SK-N-SH (cell line): ENCODE measurements around the gene NR5A1. TPM values are rescaled to one million over a fixed set of nuclear protein-coding genes. Genes with fewer than 3 reads are reported as not detected.
A peak's percentile ranks its signal among the peaks of the same experiment; 100 is the strongest.

ENCODE experiments used
- CTCF ChIA-PET: fragments of 300-600, 350-600 bp; formaldehyde crosslinking; extraction: SDS; loops from one replicate; lab custom pipeline; 2021; lab: Yijun Ruan, JAX
- POLR2A ChIA-PET: fragments of 350-600 bp; sonication (Branson Sonifier 250); formaldehyde crosslinking; extraction: SDS; loops from one replicate; lab custom pipeline; 2020; ENCODE audit warnings: antibody characterized with exemption, inconsistent platforms; lab: Yijun Ruan, JAX
- DNase-seq: peaks from one replicate; pipeline ENCODE4 v3.0.0; 2012
- H2AFZ ChIP-seq: fragments of 200-600 bp; sonication (generic); 2 replicates; pipeline ENCODE4 v1.8.1; 2016; ENCODE audit warnings: antibody characterized with exemption, mild to moderate bottlenecking, low read depth
- H3F3A ChIP-seq: fragments of 200-600 bp; sonication (generic); replicated peaks from 2 replicates; pipeline ENCODE3; 2016; ENCODE audit warnings: antibody characterized with exemption, mild to moderate bottlenecking; ENCODE audit not compliant: insufficient read depth
- H3K27ac ChIP-seq, 2 experiments: fragments of 200-500 bp in 1 of 2; fragments of 200-600 bp in 1 of 2; sonication (Bioruptor generic) in 1 of 2; sonication (generic), shearing (Covaris generic) in 1 of 2; 2 replicates each; pipeline versions ENCODE4 v1.5.1 to v1.6.1; 2014 to 2016; ENCODE audit warnings: low read depth in 2 of 2, inconsistent platforms in 1 of 2, low read length in 1 of 2, mild to moderate bottlenecking in 1 of 2, mixed read lengths in 1 of 2
- H3K27me3 ChIP-seq: fragments of 200-600 bp; sonication (generic), shearing (Covaris generic); 2 replicates; pipeline ENCODE4 v1.6.1; 2016; ENCODE audit warnings: mixed run types; ENCODE audit not compliant: insufficient read depth
- H3K36me3 ChIP-seq, 2 experiments: fragments of 200-500 bp in 1 of 2; fragments of 200-600 bp in 1 of 2; sonication (Bioruptor generic) in 1 of 2; sonication (generic) in 1 of 2; replicated peaks in 1 of 2; 2 replicates each; pipeline versions ENCODE3 to v1.5.1; 2014 to 2016; ENCODE audit warnings: low read length in 1 of 2, mild to moderate bottlenecking in 1 of 2; ENCODE audit not compliant: insufficient read depth in 2 of 2, control insufficient read depth in 1 of 2
- H3K4me1 ChIP-seq, 2 experiments: fragments of 200-500 bp in 1 of 2; fragments of 200-600 bp in 1 of 2; sonication (Bioruptor generic) in 1 of 2; sonication (generic), shearing (Covaris generic) in 1 of 2; 2 replicates each; pipeline versions ENCODE4 v1.5.1 to v1.6.1; 2014 to 2016; ENCODE audit warnings: low read depth in 1 of 2, low read length in 1 of 2, mixed run types in 1 of 2; ENCODE audit not compliant: insufficient read depth in 2 of 2, control insufficient read depth in 1 of 2
- H3K4me2 ChIP-seq: fragments of 200-600 bp; sonication (generic), shearing (Covaris generic); 2 replicates; pipeline ENCODE4 v1.6.1; 2017; ENCODE audit warnings: mixed run types
- H3K4me3 ChIP-seq, 2 experiments: fragments of 200-500 bp in 1 of 2; fragments of 200-600 bp in 1 of 2; sonication (Bioruptor generic) in 1 of 2; sonication (generic), shearing (Covaris generic) in 1 of 2; 2 replicates each; pipeline versions ENCODE4 v1.5.1 to v1.8.1; 2014 to 2016; ENCODE audit warnings: low read depth in 2 of 2, inconsistent platforms in 1 of 2, low read length in 1 of 2, mild to moderate bottlenecking in 1 of 2, mixed read lengths in 1 of 2, moderate library complexity in 1 of 2
- H3K79me2 ChIP-seq: fragments of 200-600 bp; sonication (generic); 2 replicates; pipeline ENCODE4 v1.8.1; 2017; ENCODE audit warnings: mild to moderate bottlenecking; ENCODE audit not compliant: insufficient read depth
- H3K9ac ChIP-seq: fragments of 200-600 bp; sonication (generic); 2 replicates; pipeline ENCODE4 v1.6.1; 2017; ENCODE audit warnings: mixed run types
- H3K9me2 ChIP-seq: fragments of 200-600 bp; sonication (generic); 2 replicates; pipeline ENCODE4 v1.6.1; 2017; ENCODE audit warnings: mixed run types
- H3K9me3 ChIP-seq: fragments of 200-600 bp; sonication (generic); 2 replicates; pipeline ENCODE4 v1.6.1; 2017; ENCODE audit warnings: mixed run types, mild to moderate bottlenecking, moderate library complexity
- H4K20me1 ChIP-seq: fragments of 200-600 bp; sonication (generic); 2 replicates; pipeline ENCODE4 v1.6.1; 2017; ENCODE audit warnings: mild to moderate bottlenecking, mixed run types; ENCODE audit not compliant: insufficient read depth
- ELF1 ChIP-seq: IDR thresholded peaks from 2 replicates; pipeline ENCODE4 v1.4.0; 2012
- EZH2phosphoT487 ChIP-seq: fragments of 200-600 bp; sonication (generic); IDR thresholded peaks from 2 replicates; pipeline ENCODE4 v1.6.1; 2017; ENCODE audit warnings: low read depth, mixed run types, mild to moderate bottlenecking, antibody characterized with exemption, moderate library complexity, borderline replicate concordance
- FOXJ3 ChIP-seq: sonication (generic); formaldehyde crosslinking; IDR thresholded peaks from 2 replicates; pipeline ENCODE4 v1.5.1; 2020; ENCODE audit warnings: mild to moderate bottlenecking, missing genetic modification reagents
- FOXM1 ChIP-seq: IDR thresholded peaks from 2 replicates; pipeline ENCODE4 v1.4.0; 2012; ENCODE audit warnings: low read depth, mild to moderate bottlenecking
- NFIC ChIP-seq: IDR thresholded peaks from 2 replicates; pipeline ENCODE4 v1.4.0; 2012; ENCODE audit warnings: borderline replicate concordance
- NRF1 ChIP-seq: IDR thresholded peaks from 2 replicates; pipeline ENCODE4 v1.6.1; 2012; ENCODE audit warnings: low read depth, mild to moderate bottlenecking, low read length
- POLR2AphosphoS5 ChIP-seq: IDR thresholded peaks from 2 replicates; pipeline ENCODE4 v1.6.1; 2012; ENCODE audit warnings: low read depth, low read length
- RCOR1 ChIP-seq: fragments of 150-350 bp; IDR thresholded peaks from 2 replicates; pipeline ENCODE4 v1.6.1; 2017; ENCODE audit warnings: antibody characterized with exemption, low read length
- RFX5 ChIP-seq: IDR thresholded peaks from 2 replicates; pipeline ENCODE4 v1.6.1; 2012; ENCODE audit warnings: mild to moderate bottlenecking, improper control_type of control experiment, low read length
- TAF1 ChIP-seq: IDR thresholded peaks from 2 replicates; pipeline ENCODE4 v1.6.1; 2012; ENCODE audit warnings: low read depth, mild to moderate bottlenecking, low read length, moderate library complexity, borderline replicate concordance
- TCF12 ChIP-seq: IDR thresholded peaks from 2 replicates; pipeline ENCODE4 v1.4.0; 2012
- TEAD4 ChIP-seq: IDR thresholded peaks from 2 replicates; pipeline ENCODE4 v1.4.0; 2012; ENCODE audit warnings: mild to moderate bottlenecking, borderline replicate concordance; ENCODE audit not compliant: insufficient read depth
- YY1 ChIP-seq: IDR thresholded peaks from 2 replicates; pipeline ENCODE4 v1.4.0; 2012; ENCODE audit warnings: low read depth, mild to moderate bottlenecking
- WGBS: methylation state at CpG from one replicate; pipeline ENCODE4 v1.1.6; 2017; ENCODE audit warnings: low lambda C conversion rate; 5-methylcytosine and 5-hydroxymethylcytosine counted together
- polyA plus RNA-seq, 3 experiments: library from polyadenylated mRNA; depleted of rRNA; stranded (reverse); fragments of >200 nt; gene quantifications; 2 replicates each; pipeline ENCODE4 v1.2.3, GENCODE V29; 2012
- TF ChIP-seq, protein P1 (sequence below): IDR thresholded peaks from 2 replicates; pipeline ENCODE4; 2012
- TF ChIP-seq, protein P2 (sequence below): IDR thresholded peaks from 2 replicates; pipeline ENCODE4 v1.4.0; 2012; ENCODE audit warnings: low read depth, borderline replicate concordance
- TF ChIP-seq, protein P3 (sequence below): fragments of 150-350 bp; IDR thresholded peaks from 2 replicates; pipeline ENCODE4 v1.6.1; 2016; ENCODE audit warnings: mild to moderate bottlenecking, low read depth, low read length
- TF ChIP-seq, protein P4 (sequence below): fragments of 150-350 bp; IDR thresholded peaks from 2 replicates; pipeline ENCODE4 v1.6.1; 2017; ENCODE audit warnings: antibody characterized with exemption, low read length, low read depth, borderline replicate concordance
- TF ChIP-seq, protein P5 (sequence below): IDR thresholded peaks from 2 replicates; pipeline ENCODE4 v1.4.0; 2012; ENCODE audit warnings: low read depth, borderline replicate concordance

The NR5A1 gene
- polyA plus RNA-seq, 1 of the 3 experiments (the other 2 are of a cell fraction), result not detected

DNA sequence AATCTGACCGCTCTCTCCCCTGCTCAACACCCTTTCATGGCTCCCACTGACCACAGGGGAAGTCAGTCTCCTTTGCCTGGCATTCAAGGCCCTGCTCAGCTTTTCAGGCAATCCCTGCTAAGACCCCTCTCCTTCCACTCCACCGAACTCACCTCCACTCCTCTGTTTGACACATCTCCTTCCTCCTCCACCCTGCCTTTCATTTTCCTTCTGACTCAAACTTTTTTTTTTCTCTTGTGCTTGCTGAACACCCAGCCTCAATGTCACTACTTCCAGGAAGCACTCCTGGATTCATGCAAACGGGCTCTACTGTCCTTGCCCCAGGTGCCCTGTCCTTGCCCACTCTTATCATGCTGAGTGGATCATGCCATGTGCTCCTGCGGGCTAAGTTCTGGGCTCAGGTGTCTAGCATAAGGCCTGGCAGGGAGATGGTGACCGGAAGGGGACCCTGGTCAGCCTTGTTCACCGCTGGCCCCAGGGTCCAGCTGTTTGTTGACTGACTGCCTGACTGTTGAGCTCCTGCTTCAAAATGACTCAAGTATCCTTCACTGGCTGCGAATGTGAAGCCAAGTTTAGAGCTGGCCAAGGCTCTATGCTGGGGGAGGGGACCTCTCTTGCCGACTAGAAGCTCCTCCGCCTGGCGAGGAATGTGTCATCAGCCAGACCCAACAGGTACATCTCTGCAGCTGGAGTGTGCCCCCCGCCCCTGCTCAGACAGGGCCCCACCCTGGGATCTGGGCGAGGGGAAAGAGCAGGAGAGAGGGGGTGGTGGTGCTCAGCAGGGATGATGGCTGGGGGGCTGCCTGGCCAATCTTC, 6.2 kb downstream of the NR5A1 start (continued):
- TF ChIP-seq FOXJ3, result no peak
- no peak for TF ChIP-seq TAF1
- TF ChIP-seq ELF1, result no peak
- TF ChIP-seq, protein P1, sequence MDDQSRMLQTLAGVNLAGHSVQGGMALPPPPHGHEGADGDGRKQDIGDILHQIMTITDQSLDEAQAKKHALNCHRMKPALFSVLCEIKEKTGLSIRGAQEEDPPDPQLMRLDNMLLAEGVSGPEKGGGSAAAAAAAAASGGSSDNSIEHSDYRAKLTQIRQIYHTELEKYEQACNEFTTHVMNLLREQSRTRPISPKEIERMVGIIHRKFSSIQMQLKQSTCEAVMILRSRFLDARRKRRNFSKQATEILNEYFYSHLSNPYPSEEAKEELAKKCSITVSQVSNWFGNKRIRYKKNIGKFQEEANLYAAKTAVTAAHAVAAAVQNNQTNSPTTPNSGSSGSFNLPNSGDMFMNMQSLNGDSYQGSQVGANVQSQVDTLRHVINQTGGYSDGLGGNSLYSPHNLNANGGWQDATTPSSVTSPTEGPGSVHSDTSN, result no peak
- no peak for TF ChIP-seq YY1
- TF ChIP-seq, protein P2, sequence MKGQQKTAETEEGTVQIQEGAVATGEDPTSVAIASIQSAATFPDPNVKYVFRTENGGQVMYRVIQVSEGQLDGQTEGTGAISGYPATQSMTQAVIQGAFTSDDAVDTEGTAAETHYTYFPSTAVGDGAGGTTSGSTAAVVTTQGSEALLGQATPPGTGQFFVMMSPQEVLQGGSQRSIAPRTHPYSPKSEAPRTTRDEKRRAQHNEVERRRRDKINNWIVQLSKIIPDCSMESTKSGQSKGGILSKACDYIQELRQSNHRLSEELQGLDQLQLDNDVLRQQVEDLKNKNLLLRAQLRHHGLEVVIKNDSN, result no peak
- TF ChIP-seq, protein P3, sequence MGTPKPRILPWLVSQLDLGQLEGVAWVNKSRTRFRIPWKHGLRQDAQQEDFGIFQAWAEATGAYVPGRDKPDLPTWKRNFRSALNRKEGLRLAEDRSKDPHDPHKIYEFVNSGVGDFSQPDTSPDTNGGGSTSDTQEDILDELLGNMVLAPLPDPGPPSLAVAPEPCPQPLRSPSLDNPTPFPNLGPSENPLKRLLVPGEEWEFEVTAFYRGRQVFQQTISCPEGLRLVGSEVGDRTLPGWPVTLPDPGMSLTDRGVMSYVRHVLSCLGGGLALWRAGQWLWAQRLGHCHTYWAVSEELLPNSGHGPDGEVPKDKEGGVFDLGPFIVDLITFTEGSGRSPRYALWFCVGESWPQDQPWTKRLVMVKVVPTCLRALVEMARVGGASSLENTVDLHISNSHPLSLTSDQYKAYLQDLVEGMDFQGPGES, result no peak
- no peak for TF ChIP-seq RFX5
- TF ChIP-seq, all 33 proteins: peak for 0

DNA sequence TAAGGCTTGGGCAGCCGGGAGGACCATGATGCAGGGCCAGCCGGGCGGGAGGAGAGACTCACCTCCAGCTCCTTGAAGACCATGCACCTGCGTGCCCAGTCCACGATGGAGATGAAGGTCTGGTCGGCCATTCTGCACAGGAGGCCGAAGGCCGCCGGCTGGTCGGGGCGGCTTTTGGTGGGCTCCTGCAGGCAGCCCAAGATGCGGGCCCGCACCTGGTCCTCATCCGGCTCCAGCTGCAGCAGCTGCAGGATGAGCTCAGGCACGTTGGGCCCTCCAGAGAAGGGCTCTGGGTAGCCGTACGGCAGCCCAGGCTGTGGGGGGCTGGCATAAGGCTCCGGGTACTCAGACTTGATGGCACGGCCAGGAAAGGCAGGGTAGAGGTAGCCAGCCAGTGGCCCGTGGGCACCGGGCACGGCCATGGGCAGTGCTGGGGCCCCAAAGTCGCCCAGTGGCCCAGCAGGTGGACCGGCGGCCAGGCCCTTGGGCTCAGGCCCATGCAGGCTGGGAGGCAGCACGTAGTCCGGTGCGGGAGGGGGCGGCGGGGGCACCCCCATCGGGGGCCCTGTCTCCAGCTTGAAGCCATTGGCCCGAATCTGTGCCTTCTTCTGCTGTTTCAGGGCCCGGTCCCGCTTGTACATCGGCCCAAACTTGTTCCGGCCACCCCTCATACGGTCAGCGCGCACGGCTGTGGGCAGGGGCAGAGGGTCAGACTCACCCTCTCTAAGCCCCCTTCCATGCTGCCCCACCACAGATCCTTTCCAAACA, 7.0 kb downstream of the NR5A1 start:
- POLR2A ChIA-PET, result no interaction called here
- peak; percentile 14 for DNase-seq
- TF ChIP-seq FOXM1, result no peak
- no peak for TF ChIP-seq EZH2phosphoT487
- TF ChIP-seq NFIC, result no peak
- TF ChIP-seq ELF1, result no peak
- TF ChIP-seq POLR2AphosphoS5, result no peak
- TF ChIP-seq, protein P4, sequence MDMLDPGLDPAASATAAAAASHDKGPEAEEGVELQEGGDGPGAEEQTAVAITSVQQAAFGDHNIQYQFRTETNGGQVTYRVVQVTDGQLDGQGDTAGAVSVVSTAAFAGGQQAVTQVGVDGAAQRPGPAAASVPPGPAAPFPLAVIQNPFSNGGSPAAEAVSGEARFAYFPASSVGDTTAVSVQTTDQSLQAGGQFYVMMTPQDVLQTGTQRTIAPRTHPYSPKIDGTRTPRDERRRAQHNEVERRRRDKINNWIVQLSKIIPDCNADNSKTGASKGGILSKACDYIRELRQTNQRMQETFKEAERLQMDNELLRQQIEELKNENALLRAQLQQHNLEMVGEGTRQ, result no peak
- TF ChIP-seq, protein P5, sequence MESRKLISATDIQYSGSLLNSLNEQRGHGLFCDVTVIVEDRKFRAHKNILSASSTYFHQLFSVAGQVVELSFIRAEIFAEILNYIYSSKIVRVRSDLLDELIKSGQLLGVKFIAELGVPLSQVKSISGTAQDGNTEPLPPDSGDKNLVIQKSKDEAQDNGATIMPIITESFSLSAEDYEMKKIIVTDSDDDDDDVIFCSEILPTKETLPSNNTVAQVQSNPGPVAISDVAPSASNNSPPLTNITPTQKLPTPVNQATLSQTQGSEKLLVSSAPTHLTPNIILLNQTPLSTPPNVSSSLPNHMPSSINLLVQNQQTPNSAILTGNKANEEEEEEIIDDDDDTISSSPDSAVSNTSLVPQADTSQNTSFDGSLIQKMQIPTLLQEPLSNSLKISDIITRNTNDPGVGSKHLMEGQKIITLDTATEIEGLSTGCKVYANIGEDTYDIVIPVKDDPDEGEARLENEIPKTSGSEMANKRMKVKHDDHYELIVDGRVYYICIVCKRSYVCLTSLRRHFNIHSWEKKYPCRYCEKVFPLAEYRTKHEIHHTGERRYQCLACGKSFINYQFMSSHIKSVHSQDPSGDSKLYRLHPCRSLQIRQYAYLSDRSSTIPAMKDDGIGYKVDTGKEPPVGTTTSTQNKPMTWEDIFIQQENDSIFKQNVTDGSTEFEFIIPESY, result no peak
- TF ChIP-seq TEAD4, result no peak
- no peak for TF ChIP-seq TAF1
- no peak for TF ChIP-seq RFX5
- no peak for TF ChIP-seq NRF1
- no peak for TF ChIP-seq TCF12
- no peak for TF ChIP-seq RCOR1
- TF ChIP-seq, protein P1, result no peak

More for the DNA sequence above, 7.0 kb downstream of the NR5A1 start:
- no peaks in the 10 kb centered on the region for H4K20me1 ChIP-seq
- no peak overlapping the region for H3K4me2 ChIP-seq
- H3F3A ChIP-seq, result no peaks in the 10 kb centered on the region
- H3K27me3 ChIP-seq, result peaks cover 42% of the 10 kb centered on the region
- no peaks in the 10 kb centered on the region for H3K9me2 ChIP-seq
- no peak overlapping the region for H2AFZ ChIP-seq
- H3K79me2 ChIP-seq, result no peaks in the 10 kb centered on the region
- no peaks in the 10 kb centered on the region for H3K36me3 ChIP-seq
- no peak overlapping the region for H3K4me3 ChIP-seq
- no peaks in the 10 kb centered on the region for H3K9me3 ChIP-seq
- CTCF ChIA-PET, result interaction anchor here (1.2 to 4.1 kb wide), 3 partner anchors 12 to 51 kb away, joined by 4 to 19 read pairs (median 12); no protein-coding TSS in a partner anchor
- no peak overlapping the region for H3K9ac ChIP-seq
- H3K4me1 ChIP-seq, result no peaks in the 10 kb centered on the region; a peak in 1 of 4 replicates
- H3K27ac ChIP-seq, result no peak overlapping the region
- 78% methylated on average over 4 of the region's 40 CpGs for WGBS
